Measurements from ENCODE around the gene RPS25.
"Not testable (repeated sequence)": the region's sequence is repeated elsewhere in the genome, so short reads cannot be mapped to it uniquely, and the experiment has no call there.

RPS25 gene

DNA sequence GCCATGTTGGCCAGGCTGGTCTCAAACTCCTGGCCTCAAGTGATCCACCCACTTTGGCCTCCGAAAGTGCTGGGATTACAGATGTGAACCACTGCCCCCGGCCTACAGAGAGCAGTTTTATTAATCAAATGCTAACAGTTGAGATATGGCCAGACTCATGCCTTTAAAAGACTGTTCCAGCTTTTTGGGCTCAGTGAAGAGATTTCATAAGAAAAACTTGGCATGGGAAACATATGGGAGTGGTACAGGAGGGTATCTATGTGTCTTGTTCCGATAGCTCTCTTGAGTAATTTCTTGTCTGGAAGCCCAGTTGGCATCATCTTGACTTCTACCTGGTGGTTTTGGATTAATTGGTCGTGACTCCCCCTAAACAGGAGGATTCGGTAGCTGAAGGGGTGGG is 20.7 kb upstream of the RPS25 start:
- DNase-seq (ENCODE audit: low spot score) = no peak

GRCh38 chr11:119034813-119035212 is 16.7 kb upstream of the RPS25 start:
- DNase-seq (ENCODE audit: low spot score) = no peak

DNA sequence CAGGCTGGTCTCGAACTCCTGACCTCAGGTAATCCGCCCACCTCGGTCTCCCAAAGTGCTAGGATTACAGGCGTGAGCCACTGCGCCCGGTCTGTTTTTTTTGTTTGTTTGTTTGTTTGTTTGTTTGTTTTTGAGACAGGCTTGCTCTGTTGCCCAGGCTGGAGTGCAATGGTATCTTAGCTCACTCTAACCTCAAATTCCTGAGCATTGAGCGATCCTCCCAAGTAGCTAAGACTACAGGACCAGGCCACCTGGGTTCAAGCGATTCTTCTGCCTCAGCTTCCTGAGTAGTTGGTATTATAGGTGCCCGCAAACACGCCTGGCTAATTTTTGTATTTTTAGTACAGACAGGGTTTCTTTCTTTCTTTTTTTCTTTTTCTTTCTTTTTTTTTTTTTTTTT is 15.3 kb upstream of the RPS25 start:
- not testable (repeated sequence) for DNase-seq (ENCODE audit: low spot score)

- DNase-seq (ENCODE audit: low spot score) = no peak
Measured at GRCh38 chr11:119031912-119032280, 13.8 kb upstream of the RPS25 start.

GRCh38 chr11:119030329-119031047 is 12.3 kb upstream of the RPS25 start, which contains the start of gene SLC37A4:
SLC37A4 (minus strand) TSS chr11:119030877.
- DNase-seq (ENCODE audit: low spot score) = peak; percentile 87

GRCh38 chr11:119030029-119030328 is 11.8 kb upstream of the RPS25 start:
- DNase-seq (ENCODE audit: low spot score) = no peak

GRCh38 chr11:119029340-119030028 is 11.3 kb upstream of the RPS25 start:
- DNase-seq (ENCODE audit: low spot score) = peak; percentile 67

DNA sequence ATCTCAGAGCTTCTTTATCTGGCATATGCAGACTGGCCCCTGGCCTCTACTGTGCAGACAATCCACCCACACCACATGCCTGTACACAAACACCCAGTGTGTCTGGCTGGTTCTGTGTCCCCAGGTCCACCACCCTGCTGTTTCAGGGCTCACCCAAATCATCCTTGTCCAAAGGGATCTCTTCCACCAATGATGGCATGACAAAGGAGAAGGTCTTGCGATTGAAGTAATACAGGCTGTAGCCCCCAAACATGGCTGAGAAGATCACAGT is 10.9 kb upstream of the RPS25 start:
- no peak for DNase-seq (ENCODE audit: low spot score)

- DNase-seq (ENCODE audit: low spot score) = no peak
Measured at GRCh38 chr11:119028346-119029068, 10.4 kb upstream of the RPS25 start.

GRCh38 chr11:119027561-119028345 is 9.6 kb upstream of the RPS25 start:
- no peak for DNase-seq (ENCODE audit: low spot score)

DNA sequence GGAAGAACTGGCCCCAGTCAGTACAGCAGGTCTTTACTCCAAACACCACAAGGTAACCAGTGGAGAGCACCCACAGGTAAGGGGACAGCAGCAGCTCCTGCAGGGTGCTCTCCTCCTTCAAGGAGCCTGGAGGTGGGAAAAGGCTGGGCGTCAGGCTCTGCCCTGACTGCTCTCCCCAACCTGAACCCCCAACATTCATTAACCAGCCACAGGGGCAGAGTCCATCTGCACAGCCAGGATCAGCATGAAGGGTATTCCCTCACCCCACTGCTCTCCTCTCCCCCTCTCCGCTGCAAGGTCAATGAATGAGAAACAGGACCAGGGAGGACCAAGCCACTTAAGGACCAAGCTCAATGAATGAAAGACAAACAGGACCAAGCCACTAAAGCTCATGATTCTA is 8.8 kb upstream of the RPS25 start:
- DNase-seq (ENCODE audit: low spot score) = no peak

GRCh38 chr11:119025978-119026766 is 8.0 kb upstream of the RPS25 start:
- no peak for DNase-seq (ENCODE audit: low spot score)

- DNase-seq (ENCODE audit: low spot score) = no peak
Measured at GRCh38 chr11:119025541-119025940, 7.4 kb upstream of the RPS25 start.

DNA sequence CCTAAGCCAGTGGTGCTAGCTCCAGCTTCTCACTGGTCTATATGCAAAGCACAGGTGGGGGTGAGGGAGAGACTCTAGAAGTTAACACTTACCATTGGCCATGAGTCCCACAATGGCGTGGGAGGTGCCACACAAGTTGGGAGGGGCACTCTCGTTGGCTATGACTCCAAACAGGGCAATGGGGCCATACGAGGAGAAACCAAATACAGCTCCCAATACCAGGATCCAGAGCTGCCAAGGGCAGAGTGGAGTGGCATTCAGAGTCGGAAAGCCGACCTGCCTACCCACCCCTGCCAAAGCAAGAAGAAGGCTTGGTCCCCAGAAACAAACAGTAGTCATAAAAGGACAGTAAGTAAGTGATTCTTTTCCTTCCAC is 6.9 kb upstream of the RPS25 start:
- DNase-seq (ENCODE audit: low spot score) = no peak

- no peak for DNase-seq (ENCODE audit: low spot score)
Measured at GRCh38 chr11:119024430-119025098, 6.4 kb upstream of the RPS25 start.

GRCh38 chr11:119023741-119024140 is 5.6 kb upstream of the RPS25 start:
- DNase-seq (ENCODE audit: low spot score) = no peak

DNA sequence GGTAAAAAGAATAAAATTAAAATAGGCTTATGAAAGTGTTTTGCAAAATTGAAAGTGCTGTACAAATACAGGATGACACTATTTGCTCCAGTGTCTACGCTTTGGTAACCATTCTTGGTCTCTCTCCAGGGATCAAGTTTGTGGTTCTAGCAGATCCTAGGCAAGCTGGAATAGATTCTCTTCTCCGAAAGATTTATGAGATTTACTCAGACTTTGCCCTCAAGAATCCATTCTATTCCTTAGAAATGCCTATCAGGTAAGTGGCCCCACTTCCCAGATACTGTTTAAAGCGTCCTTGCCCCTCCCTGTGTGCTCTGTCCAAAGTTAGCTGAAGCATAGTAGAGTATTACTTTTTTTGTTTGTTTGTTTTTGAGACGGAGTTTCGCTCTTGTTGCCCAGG is 3.5 kb upstream of the RPS25 start:
- DNase-seq (ENCODE audit: low spot score) = no peak

DNA sequence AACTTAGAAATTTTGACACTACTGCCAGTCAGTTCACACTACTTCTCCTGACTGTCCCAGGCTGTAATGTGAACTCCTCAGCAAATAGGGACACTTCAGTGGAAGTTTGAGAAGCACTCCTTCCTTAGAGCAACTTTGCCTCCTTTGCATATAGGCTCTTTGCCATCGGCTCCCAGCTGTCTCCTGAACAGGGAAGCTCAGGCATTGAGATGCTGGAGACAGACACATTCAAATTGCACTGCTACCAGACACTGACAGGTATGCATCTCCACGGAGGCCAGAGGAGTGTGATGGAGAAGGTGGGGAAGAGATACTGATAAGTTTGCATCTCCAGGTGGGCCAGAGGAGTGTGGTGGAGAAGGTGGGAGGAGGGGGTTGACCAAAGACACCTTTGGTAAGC is 1.9 kb upstream of the RPS25 start:
- no peak for DNase-seq (ENCODE audit: low spot score)

- DNase-seq (ENCODE audit: low spot score) = not testable (repeated sequence)
Measured at GRCh38 chr11:119017377-119017776, 766 bp downstream of the RPS25 start.

GRCh38 chr11:119016216-119017009 is 1.7 kb downstream of the RPS25 start:
- no peak for DNase-seq (ENCODE audit: low spot score)

Measured in HuH-7.5 (cell line).